GM19025 (cell line): ENCODE data around the gene KAZN.

Experiments used
- ATAC-seq: cut with Tn5 transposase; IDR thresholded peaks from one replicate; pipeline ENCODE4 v1.9.1; 2021; ENCODE audit warnings: mild to moderate bottlenecking, low read depth, moderate library complexity; ENCODE audit not compliant: unreplicated experiment

Gene KAZN

DNA sequence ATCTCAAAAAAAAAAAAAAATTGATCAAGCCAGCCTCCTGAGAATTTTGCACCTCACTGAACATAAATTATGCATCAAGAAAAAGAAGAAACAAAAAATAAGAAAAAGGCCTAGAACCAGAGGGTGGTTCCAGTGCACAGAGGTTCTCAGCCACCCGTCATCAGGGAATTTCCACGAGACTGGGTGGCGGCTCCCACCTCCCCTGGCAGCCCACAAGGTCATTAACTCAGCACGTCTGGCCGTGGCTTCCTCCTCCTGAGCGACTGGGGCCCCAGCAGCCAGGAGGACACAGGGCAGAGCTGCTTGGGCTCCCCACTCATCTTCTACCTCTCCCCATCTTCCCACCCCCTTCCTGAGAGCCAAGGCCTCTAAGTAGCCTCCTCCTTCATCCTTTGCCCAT is 539.3 kb downstream of the KAZN start:
- ATAC-seq = no peak

DNA sequence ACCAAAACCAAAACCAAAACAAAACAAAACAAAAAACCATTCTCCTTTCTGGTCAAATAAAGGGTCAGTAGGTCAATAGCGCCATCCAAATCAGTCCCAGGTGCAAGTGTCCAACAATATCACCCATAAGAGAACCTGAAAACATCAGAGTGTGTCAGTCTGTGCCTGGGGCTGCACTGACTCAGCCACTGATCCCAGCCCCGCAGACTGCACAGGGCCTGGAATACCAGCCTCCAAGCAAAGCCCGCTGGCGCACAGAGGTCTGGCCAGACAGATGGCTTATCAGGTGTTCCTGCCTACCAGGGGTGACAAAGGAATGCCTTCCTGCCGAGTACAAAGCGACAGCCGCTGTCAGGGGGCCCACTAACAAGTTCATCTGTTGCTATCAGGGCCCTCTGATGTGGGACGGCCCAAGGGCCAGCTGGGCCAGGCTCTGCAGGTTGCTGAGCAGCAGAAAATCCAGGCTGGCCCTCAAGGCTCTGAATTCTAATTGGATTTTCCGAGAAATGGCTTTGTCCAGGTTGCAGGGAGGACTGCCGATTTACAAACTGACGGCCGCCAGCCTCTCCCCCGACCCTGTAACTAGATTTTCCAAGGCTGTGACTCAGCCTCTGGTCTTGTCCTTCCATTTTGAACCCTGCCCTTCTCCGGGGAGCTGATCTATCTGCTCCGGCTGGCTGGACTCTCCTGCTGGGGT is 541.3 kb downstream of the KAZN start:
- ATAC-seq = no peak

DNA sequence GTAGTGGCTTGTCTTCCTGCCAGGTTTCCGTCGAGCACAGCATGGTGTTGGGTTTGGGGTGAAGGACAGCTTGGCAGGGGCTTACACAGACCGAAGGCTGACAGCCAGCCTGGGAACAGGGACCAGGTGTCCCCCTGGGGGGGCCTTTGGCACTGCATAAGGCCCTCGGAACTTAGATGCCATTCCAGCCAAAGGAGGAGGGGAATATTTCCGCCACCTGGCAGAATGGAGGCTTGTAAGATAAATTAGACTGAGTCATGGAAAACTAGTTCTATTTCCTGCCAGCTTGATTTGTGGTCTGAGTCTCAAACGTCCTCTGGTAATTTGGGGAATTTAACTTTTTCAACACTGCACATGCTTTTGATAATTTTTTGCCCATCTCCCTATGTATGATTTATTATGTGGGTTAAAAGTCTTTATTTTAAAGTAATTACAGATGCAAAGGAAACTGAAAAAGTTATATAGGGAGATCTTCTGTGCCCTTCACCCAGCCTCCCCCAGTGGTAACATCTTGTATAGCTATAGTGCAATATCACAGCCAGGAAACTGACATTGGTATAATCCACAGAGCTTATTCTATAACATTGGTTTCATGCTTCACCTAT is 543.6 kb downstream of the KAZN start:
- no peak for ATAC-seq

DNA sequence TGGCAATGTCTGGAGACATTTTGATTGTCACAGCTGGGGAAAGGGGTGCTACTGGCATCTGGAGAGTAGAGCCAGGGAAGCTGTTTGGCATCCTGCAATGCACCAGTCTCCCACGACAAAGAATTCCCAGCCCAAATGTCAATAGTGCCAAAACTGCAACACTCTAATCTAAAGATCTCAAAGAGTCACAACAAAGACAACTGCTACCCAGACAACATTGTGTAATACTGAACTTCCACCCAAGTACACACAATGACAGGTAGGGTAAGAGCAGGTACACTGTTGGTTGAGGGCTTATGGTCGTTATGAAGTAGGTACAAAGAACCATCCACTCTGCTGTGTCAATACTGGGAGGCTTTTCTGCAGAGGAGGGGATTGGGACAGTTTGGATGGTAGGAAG is 546.8 kb downstream of the KAZN start:
- ATAC-seq = no peak

DNA sequence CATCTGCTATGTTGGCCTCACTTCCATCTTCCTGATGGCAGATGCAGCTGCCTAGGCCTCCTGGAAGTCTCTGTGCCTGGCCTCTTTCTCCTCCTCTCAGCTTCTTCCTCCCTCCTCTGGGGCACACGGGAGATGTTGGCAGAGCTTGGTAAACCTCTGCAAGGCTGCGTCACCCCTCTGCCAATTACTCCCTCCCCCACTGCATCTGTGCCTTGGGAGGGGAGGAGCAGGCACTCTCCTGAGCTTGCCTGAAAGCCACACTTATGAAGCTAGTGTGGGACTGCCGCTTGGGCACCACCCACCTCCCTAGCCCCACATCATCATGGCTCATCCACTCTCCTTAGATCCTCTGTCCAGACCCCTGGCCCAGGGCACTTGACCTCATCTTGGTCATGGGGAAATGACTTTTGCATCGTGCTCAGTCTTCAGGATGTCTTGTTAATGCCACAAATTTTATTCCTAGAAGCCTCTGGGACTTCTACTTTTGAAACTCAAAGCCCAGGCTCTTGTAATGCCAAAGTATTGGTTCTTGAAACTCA is 547.7 kb downstream of the KAZN start:
- ATAC-seq = no peak

GRCh38 chr1:15146971-15147376 is 548.5 kb downstream of the KAZN start:
- ATAC-seq = no peak

DNA sequence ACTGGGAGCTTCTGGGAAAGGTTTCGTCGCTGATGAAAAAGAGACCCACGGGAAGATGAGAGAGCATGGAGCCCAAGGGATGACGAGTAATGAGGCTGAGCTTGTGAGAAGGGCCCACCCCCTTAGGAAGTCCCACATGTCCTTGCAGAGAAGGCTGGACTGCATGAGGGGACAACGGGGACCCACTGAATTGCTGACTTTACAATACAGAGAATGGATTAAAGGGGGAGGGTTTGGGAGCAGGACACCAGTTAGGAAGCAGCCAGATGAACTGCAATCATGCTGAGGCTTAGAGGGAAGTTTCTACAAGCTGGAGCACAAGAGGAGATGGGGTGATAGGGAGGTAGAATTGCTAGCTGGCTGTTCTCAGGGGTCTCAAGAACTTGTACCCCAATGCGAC is 549.5 kb downstream of the KAZN start:
- ATAC-seq = no peak

DNA sequence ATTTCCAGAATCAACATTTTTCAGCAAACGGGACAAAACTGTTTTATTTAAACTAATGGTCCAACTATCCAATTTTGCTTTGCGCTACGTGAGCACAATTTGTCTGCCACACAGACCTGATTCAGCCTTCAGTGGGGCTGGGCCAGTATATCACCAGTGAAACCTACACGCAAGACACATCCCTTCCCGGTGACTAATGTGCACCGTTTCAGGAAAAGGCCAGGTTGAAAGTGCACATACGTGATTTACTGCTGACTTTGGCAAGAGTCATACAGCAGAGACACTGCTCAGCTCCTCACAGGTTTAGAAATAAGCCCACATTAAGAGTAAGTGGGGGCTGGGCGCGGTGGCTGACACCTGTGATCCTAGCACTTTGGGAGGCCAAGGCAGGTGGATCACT is 550.0 kb downstream of the KAZN start:
- no peak for ATAC-seq

DNA sequence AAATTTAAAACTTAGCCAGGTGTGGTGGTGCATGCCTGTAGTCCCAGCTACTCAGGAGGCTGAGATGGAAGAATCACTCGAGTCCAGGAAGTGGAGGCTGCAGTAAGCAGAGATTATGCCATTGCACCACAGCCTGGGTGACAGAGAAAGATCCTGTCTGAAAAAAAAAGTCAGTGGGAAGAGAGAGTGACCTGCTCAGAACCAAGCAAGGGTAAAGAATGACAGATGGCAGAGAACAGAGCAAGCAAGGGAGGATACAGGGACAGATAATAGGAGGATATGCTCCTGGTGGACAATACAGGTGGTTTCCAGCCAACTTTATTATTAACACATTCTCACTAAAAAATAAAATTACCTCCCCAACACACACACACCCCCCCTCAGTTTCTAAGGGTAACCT is 550.5 kb downstream of the KAZN start:
- no peak for ATAC-seq

DNA sequence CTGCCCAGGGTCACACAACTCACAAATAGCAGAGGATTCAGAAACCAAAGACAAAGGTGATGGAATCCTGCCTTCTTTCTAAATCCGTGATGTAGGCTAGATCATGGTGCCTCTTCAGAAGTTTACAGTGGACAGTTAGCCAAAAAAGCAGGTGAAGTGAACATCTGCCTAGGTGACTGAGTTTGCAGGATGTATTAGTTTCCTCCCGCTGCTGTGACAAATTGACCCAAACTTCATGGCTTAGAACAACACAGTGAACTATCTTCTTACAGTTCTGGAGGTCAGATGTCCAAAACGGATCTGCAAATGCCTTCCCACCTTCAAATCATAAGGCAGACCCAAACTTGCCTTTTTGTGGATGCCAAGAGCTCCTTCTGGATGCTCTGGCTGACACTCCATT is 551.9 kb downstream of the KAZN start:
- no peak for ATAC-seq

- ATAC-seq = no peak
Measured at GRCh38 chr1:15151377-15151806, 552.9 kb downstream of the KAZN start.

DNA sequence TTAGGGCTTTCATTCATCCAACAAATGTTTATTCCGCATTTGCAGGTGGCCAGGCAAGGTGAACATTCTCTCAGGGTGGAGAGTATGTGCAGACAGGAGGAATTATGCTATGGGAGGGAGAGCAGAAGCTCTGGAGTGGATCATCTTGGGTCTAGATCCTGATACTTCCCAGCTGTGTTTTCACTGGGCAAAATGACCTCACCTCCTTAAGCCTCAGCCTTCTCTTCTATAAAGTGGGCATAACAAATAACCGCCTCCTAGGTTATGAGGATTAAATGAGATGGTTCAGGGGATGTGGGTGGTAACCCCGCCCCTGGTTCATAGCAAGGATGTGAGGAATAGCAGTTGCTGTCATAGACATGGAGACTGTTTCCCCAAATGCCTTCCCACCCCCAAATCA is 553.4 kb downstream of the KAZN start:
- no peak for ATAC-seq

DNA sequence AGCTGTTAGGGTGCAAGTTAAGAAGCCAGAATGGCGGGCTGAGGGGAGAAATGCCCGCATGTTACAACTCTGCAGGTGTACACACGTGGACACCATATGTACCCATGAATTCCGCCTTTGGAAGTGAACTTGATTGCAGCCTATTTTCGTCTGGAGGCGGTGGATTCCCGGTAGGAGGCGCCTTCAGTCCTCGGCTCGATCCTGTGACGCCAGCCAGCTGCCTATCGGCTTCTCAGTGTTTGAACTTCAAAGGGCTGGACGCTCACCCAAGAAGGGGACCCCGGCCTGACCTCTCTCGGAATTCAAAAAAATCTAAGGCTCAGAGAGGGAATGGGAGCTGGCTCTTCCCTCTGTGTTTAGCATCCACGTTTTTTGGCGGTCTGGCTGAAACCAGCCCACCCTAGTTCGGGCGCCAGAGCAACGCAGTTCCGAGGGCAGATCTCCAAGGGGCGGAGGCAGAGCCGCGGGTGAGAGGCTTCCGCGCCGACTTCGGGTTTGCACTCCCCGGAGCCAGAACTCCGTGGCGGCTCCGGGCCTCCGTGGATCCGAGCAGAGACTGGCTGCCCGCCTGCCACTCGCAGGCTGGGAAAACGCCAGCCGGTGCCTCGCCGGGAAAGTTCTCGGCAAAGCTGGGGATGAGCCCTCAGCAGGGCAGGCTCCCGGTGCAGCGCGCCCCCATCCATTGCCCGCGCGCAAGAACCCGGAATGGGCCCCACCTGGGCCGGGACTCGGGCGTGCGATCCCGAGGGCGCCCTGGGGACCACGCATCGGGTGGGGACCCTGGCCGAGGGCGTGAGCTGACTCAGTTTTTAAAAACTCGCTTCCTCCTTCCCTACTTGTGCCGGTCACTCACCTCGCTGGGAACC is 554.1 kb downstream of the KAZN start:
- no peak for ATAC-seq

- no peak for ATAC-seq
Measured at GRCh38 chr1:15153184-15153841, 554.8 kb downstream of the KAZN start, which contains the start of gene TMEM51. Gene TMEM51 (plus strand): TSS chr1:15153747. CDS start chr1:15215088, 61,341 bp downstream.

GRCh38 chr1:15153842-15154479 is 555.5 kb downstream of the KAZN start:
- ATAC-seq = no peak

DNA sequence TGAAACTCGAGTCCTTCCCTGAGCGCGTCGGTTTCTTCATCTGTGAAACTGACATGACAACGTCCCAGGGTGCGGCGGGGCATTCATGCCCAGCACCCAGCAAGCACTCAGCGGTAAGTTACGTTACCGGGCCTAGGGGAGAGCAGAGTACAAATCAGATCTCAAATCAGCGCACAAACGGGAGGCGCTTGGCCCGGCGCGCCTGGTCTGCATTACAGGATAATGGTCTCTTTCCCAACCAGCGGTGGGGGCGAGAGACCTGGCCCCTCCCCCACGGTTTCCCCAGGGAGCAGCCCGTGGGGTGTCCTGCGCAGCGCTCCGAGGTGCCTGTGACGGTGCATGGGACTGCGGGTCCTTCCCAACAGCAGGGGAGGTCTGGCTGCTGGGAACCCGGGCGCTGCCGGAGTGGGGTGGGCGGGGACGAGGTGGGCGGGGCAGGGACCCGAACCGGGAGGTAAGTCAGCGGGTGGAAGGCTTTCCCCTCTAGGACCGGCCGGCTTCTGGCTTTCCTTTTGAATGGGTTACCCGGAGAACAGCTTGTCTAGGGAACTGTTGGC is 556.1 kb downstream of the KAZN start:
- ATAC-seq = no peak

DNA sequence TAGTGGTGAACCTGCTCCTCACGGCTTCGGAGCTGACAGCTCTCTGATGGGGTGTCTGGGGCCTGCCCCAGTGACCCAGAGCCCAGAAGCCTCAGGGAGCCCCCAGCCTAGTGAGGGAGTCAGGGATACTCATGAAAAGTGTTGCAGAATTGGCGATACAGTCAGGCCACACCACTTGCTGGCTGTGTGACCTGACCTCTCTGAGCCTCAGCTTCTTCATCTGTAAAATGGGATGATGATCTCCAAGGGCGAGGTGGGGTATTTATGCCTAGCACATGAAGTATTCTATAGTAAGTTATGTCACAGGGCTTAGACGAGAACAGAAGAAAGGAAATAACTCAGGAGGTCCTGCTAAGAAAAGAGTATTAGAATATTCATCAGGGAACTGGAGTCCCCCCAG is 556.7 kb downstream of the KAZN start:
- ATAC-seq = no peak

GRCh38 chr1:15155888-15156741 is 557.6 kb downstream of the KAZN start:
- no peak for ATAC-seq

DNA sequence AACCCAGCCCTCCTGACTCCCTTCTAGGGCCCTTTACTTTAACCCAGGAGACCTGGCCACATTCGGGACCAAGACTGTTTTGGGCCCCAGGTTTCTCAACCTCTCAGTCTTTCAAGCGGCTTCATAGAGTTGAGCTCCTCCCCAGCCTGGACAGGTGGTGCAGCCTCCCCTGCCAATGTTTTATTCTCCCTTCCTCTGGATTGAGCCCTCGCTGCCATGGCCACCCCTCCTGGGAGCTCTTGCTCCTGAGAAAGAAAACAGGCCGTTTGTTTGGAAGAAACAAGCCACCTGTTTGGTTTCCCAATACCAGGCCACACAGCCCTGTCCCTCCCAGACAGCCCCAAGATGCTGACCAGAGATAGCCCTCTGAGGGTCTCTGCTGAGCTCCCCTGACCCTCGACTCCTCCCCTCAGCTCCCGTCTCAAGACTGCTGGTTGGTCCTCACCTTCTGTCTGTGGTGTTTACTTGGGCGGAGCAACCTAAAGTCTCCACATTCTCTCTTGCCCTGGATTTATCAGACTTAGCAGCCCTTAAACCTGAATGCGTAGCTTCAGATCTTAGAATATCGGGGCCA is 558.4 kb downstream of the KAZN start:
- no peak for ATAC-seq
